Measurements from ENCODE around the gene APRT.
A peak's percentile ranks its signal among the peaks of the same experiment; 100 is the strongest.

The APRT gene, protein sequence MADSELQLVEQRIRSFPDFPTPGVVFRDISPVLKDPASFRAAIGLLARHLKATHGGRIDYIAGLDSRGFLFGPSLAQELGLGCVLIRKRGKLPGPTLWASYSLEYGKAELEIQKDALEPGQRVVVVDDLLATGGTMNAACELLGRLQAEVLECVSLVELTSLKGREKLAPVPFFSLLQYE

DNA sequence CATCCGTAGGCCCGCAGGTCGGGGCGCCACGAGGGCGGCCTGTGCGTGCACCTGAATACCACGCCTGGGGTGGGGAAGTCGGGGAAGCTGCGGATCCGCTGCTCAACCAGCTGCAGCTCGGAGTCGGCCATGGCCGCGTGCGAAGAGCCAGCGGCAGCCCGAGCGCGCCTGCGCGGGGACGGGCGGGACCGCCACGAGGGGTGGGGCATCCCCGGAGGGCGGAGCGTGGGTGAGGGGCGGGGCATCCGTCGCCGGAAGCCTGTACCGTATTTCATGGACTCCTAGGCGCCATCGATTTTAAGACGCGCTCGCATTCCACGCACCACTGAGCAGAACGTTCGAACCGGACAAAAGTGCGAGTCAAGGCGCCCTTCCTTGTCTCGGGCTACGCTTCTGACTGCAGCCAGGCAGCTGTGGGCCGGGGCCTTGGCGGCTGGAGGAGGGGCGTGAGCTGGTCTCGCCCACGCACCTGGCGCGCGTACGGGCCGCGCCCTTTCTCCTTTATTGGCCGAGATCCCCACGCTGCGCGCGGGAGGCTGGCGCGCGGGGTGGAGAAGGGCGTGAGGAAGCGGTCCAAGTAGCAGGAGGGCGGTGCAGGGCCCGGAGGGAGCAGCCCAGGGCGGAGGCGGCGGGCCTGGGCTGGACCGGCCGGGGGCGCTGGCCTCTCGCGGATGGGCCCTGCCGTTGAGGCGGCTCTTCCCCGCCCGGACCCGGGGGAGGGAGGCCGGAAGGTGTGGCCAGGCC, at the start of gene APRT:
Gene APRT, minus strand, starts transcription at position 160 of the 744 bp plus-strand sequence. Its CDS starts 29 bp downstream, at position 131.
- peak; percentile 95 for DNase-seq (ENCODE audit: low read depth)

DNA sequence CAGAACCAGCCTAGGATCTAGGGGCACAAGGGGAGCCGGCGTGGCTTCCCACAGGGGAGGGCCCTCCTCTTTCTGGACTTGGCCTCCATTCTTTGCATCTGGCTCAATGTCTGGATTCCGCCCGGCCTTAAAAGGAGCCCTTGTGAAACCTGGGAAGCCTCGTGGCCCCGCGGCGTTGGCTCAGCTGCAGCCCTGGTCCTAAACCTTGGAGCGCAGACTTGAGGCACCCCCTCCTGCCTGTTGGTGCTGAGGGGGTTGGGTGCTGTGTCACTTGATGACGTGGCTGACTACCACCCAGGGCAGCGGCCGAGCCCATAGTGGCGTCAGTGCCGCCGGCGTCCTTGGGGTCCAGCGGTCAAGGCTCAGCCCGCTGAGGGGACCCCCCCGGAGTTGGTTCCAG, 49.6 kb upstream of the APRT start:
- DNase-seq (ENCODE audit: low read depth) = no peak

DNA sequence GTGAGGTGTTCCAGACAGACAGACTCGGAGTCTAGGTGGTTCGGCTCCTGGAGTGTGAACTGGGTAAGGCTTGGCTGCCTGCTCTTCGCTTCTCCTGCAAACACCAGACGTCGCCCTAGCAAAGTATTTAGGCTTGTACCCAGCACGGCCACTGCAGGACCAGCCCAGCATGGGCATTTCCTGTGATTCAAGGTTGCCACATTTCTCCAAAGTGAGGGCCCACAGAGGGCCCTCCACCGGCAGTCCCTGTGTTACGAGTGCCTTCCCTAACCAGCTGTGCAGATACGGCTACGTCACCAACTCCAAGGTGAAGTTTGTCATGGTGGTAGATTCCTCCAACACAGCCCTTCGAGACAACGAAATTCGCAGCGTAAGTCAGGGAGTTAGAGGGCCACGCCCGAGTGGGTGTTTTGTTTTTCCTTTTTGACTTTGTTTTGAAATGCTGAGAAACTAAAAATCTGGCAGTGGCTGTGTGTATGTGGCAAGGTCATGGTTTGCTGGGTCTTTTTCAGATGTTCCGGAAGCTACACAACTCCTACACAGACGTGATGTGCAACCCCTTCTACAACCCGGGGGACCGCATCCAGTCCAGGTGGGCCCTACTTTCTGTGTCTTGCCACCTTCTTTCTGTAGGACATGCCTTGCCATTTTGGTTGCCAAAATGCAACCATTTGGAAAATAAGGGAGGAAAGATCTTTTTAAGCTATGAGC, 47.8 kb upstream of the APRT start:
- no peak for DNase-seq (ENCODE audit: low read depth)

DNA sequence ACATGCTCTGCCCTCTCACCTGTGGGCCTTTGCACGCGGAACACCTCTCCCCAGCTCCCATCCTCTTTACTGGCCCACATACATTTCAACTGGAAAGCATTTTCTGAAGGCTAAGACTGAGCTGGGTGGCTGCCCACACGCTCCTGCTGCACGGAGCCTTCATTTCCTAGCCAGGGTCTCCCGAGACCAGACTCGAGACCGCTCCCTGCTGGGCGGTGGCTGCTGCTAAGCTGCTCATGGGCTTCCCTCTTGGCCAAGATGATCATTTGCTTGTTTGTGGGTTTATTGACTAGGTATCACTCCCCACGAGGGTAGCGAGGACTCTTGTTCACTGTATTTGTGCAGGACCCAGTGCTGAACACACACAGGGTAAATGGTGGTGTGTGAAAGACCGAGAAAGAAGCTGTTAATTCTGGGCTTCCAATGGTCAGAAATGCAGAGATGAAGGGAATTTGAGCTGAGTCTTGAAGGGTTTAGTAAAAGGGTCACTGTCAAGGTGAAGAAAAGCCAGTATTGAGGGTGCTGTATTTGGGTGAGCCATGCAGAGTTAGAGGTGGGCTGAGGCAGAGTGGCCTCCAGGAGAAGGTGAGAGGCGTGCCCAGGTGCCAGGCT, 46.1 kb upstream of the APRT start:
- DNase-seq (ENCODE audit: low read depth) = peak; percentile 61

GRCh38 chr16:88856828-88857727, 45.4 kb upstream of the APRT start, which contains the start of the genes GALNS and TRAPPC2L:
Gene GALNS (minus strand): TSS chr16:88856947. CDS start chr16:88856877, 70 bp downstream.
Gene TRAPPC2L (plus strand): TSS chr16:88857127. CDS start chr16:88857151, 24 bp downstream.
- peak; percentile 99 for DNase-seq (ENCODE audit: low read depth)

- no peak for DNase-seq (ENCODE audit: low read depth)
These were observed 44.5 kb upstream of the APRT start for GRCh38 chr16:88856122-88856827.

GRCh38 chr16:88855736-88856121, 44.0 kb upstream of the APRT start:
- no peak for DNase-seq (ENCODE audit: low read depth)

GRCh38 chr16:88855176-88855575, 43.4 kb upstream of the APRT start:
- DNase-seq (ENCODE audit: low read depth) = no peak

- DNase-seq (ENCODE audit: low read depth) = peak; percentile 8
These were observed 42.8 kb upstream of the APRT start for GRCh38 chr16:88854306-88855111.

DNA sequence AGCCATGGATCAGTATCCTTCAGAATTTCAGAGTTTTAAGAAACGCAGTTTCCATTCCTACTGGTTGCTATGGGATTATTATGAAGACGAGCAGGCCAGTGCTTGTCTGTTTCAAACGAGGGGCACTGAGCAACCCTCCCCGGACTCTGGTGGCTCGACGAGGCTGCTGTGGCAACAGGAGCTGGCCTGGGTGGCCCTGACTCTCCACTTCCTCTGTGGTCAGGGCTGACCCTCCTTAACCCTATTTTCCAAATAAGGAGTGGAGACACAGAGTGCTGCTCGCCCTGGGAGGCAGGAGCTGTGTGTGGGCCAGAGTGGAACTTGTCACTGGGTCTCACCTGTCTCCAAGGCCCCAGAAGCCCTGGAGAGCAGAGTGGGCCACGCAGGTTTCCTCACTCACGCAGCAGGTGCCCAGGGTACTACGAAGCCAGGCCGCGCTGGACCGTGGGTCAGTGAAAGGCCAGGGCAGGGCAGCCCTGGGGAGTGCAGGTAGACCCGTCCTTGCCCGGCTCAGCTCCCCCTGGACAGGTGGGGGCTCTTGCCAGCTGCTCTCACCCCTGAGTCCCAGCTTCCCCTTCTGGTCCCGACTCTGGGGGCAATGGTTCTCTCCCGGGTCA, 41.7 kb upstream of the APRT start:
- no peak for DNase-seq (ENCODE audit: low read depth)

DNA sequence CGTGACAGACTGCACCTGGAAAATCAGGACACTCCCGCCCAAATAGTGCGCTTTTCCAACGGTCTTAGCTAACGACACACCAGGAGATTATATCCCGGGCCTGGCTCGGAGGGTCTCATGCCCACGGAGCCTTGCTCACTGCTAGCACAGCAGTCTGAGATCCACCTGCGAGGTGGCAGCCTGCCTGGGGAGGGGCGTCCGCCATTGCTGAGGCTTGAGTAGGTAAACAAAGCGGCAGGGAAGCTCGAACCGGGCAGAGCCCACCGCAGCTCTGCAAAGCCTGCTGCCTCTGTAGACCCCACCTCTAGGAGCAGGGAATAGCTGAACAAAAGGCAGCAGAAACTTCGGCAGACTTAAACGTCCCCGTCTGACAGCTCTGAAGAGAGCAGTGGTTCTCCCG, 39.9 kb upstream of the APRT start:
- no peak for DNase-seq (ENCODE audit: low read depth)

DNA sequence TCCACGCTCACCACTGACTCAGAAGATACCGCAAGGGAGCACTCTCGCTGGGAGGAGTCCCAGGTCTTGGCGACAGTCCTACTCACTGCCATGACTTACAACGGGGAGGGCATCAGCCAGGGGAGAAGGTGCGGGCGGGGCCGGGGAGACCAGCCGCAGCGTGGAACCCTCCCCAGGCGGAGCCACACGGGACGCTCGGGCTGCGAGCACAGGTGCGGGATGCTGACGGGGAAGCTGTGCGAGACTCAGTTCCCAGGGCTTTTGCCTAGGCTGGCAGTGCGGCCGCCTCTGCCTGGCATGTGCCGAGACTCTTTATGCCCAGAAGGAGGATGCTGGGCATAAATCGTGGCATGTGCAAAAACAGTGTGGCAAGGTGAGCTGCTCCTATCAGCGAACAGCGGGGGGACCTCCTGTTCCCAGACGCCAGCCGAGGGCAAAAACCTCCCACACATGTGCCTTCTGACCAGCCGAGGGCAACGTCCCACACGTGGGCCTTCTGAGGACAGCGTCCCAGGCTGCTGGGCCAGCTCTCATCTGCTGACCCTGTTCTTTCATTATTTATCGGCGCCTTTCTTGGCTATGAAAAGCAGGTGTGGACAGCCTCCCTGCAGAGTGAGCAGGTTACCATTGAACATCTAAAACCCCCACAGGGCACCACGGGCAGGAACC, 38.9 kb upstream of the APRT start:
- no peak for DNase-seq (ENCODE audit: low read depth)

DNA sequence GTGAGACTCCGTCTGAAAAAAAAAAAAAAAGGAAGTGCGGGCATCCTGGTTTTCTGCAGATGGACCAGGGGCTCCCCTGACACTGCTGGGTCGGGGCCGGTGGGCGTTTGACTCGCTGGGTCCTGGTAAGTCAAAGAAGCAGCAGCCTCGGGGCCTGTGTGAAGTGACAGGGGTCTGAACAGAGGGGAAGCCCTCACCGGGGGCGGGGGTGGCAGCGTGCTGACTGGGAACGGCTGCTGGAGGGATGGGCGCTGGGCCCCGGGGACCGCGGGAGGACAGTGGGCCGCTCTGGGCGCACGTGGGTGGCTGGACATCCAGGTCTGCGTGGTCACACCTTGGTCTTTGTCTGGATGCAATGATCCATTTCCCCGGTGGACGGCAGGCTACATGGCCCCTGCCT, 36.8 kb upstream of the APRT start:
- no peak for DNase-seq (ENCODE audit: low read depth)

DNA sequence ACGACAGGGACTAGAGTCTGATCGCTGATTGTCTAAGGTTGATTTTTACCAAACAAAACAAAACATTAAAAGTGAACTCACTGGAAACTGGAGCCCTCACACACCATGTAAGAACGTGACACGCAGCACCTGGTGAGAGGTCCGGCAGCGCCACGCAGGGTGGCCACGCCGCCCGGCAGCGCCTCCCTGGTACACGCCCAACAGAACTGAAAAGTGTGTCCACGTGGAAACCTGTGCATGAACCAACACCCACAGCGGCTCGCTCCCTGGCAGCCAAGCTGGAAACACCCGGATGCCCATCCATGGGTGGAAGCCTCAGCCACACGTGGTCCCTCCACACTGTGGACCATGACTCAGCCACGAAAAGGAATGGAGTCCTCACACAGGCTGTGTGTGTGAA, 35.9 kb upstream of the APRT start:
- no peak for DNase-seq (ENCODE audit: low read depth)

DNA sequence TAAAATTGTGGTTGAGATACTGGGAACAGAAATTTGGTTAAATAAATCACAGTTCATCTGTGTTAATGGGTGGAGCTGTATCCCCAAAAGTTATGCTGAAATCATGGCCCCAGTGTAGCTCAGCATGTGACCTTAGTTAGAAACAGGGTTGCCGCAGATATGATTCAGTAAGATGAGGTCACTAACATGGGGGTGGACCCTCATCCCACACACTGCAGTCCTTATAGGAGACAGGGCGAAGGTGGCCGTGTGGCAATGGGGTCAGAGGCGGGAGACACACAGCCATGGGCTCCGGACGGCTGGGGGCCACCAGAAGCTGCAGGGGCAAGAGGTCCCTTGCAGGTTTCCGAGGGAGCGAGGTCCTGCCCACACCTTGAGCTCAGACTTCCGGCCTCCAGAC, 34.4 kb upstream of the APRT start:
- DNase-seq (ENCODE audit: low read depth) = no peak

GRCh38 chr16:88844419-88845036, 32.8 kb upstream of the APRT start:
- DNase-seq (ENCODE audit: low read depth) = no peak

- DNase-seq (ENCODE audit: low read depth) = no peak
These were observed 31.5 kb upstream of the APRT start for GRCh38 chr16:88843256-88843655.

DNA sequence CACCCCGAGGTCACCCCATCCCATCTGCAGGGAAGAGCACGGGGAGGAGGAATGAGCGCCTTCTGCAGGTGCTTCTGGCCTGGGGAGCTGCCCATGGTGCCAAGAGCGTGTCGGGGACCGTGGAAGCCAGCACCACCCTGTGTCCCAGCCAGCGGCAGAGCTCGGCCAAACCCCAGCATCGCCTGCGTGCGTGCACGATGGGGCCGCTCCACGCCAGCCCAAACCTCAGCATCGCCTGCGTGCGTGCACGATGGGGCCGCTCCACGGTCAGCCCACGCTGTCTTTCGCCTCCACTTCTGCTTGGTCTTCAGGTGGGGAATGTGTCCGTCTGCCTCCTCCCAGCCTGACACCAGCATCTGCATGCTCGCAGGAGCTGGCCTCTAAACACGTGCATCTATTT, 31.1 kb upstream of the APRT start:
- no peak for DNase-seq (ENCODE audit: low read depth)
